Fibroblast of lung (primary cell): ENCODE data around the gene KIF6.

Experiments used
- CTCF ChIP-seq, 2 donors: IDR thresholded peaks in 1 of 2; conservative IDR thresholded peaks in 1 of 2; 1 replicate in 1 of 2; 2 replicates in 1 of 2; pipeline ENCODE4 v1.5.1; 2011 to 2012; ENCODE audit warnings: low read length in 2 of 2, control low read depth in 1 of 2, inconsistent platforms in 1 of 2, low read depth in 1 of 2, mild to moderate bottlenecking in 1 of 2
- EZH2 ChIP-seq: IDR thresholded peaks from 2 replicates; pipeline ENCODE4 v1.5.1; 2012; ENCODE audit warnings: low read length, control low read depth, mild to moderate bottlenecking; ENCODE audit errors: missing control alignments

DNA sequence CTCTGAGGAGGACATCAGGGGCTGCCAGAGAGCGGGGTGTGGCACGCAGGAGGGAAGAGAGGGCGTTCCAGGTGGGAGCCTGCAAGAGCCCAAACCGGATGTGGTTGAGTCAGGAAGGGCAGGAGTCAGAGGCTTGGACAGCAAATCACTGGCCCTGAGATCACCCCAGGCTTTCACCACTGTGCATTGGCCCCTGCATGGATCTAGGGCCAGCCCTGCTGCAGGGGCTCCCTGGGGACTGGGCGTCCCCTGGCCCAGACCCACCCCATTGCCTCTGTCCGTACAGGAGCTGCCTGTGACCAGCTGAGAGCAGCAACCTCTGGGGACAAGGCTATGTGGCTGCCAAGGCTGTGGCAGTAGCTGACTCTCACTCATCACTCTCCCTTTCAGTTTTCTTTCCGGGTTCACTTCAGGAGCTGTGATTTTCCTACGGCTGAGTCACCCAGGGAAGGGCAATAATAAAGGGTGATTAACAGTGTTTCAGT, 444.9 kb downstream of the KIF6 start:
- TF ChIP-seq CTCF (conservative IDR thresholded peaks at IDR 0.05 in 1 of 2, IDR thresholded peaks at IDR 0.05 in 1 of 2; ENCODE audit: low read depth in 1 of 2, low read length in 2 of 2) (no peak), EZH2 (no peak)
